HepG2 (cell line): ENCODE data around the gene SRCIN1. TPM values are rescaled to one million over a fixed set of nuclear protein-coding genes. Genes with fewer than 3 reads are reported as not detected.
A peak's percentile ranks its signal among the peaks of the same experiment; 100 is the strongest.

Experiments
- AHR ChIP-seq: IDR thresholded peaks from 2 replicates; pipeline ENCODE4 v1.6.1; 2018; ENCODE audit warnings: missing genetic modification reagents, missing compliant biosample characterization
- KDM2A ChIP-seq: sonication (generic); formaldehyde crosslinking; IDR thresholded peaks from 2 replicates; pipeline ENCODE4 v1.4.0; 2020; ENCODE audit warnings: low read depth, missing genetic modification reagents, borderline replicate concordance
- PAF1 ChIP-seq: IDR thresholded peaks from 2 replicates; pipeline ENCODE4 v1.6.1; 2016; ENCODE audit warnings: missing genetic modification reagents, missing compliant biosample characterization
- ZFP36 ChIP-seq: fragments of 150-350 bp; IDR thresholded peaks from 2 replicates; pipeline ENCODE4 v1.6.1; 2018; ENCODE audit warnings: borderline replicate concordance, low read length, low read depth; ENCODE audit not compliant: partially characterized antibody
- ZNF138 ChIP-seq: sonication (generic); formaldehyde crosslinking; IDR thresholded peaks from 2 replicates; pipeline ENCODE4 v1.5.0; 2020; ENCODE audit warnings: mild to moderate bottlenecking, low read depth, missing genetic modification reagents
- ZNF550 ChIP-seq: sonication (generic); formaldehyde crosslinking; IDR thresholded peaks from 2 replicates; pipeline ENCODE4 v1.4.0; 2020; ENCODE audit warnings: mild to moderate bottlenecking, missing genetic modification reagents, borderline replicate concordance
- ZNF552 ChIP-seq: sonication (generic); formaldehyde crosslinking; IDR thresholded peaks from 2 replicates; pipeline ENCODE4 v1.9.0; 2022; ENCODE audit warnings: missing genetic modification reagents, mild to moderate bottlenecking, borderline replicate concordance
- ZNF839 ChIP-seq: sonication (generic); formaldehyde crosslinking; IDR thresholded peaks from 2 replicates; pipeline ENCODE4 v1.4.0; 2020; ENCODE audit warnings: missing genetic modification reagents, mild to moderate bottlenecking, borderline replicate concordance
- ZNF891 ChIP-seq: sonication (generic); formaldehyde crosslinking; IDR thresholded peaks from 2 replicates; pipeline ENCODE4 v1.5.0; 2020; ENCODE audit warnings: mild to moderate bottlenecking, missing genetic modification reagents
- polyA plus RNA-seq, 8 experiments: library from polyadenylated mRNA; depleted of rRNA in 3 of 8; stranded (reverse) in 7 of 8; unstranded in 1 of 8; fragments of >200 nt; fragmentation: Illumina TruSeq in 4 of 8; extraction: Trizol in 4 of 8; gene quantifications; 2 replicates each; pipeline versions ENCODE4 v1.2.1 to v1.2.3, GENCODE V29; 2011 to 2016; ENCODE audit warnings: low read depth in 4 of 8, missing spikeins in 1 of 8, mixed read lengths in 1 of 8; ENCODE audit not compliant: insufficient read depth in 1 of 8
- total RNA-seq, 5 experiments: library from RNA; depleted of rRNA; stranded (reverse); fragments of >200 nt; fragmentation: Illumina TruSeq; extraction: Trizol; gene quantifications; 2 replicates each; pipeline ENCODE4 v1.2.3, GENCODE V29; 2016; ENCODE audit warnings: low read depth in 1 of 5
- TF ChIP-seq, protein P1 (sequence below): sonication (generic); formaldehyde crosslinking; IDR thresholded peaks from 2 replicates; pipeline ENCODE4 v1.4.0; 2020; ENCODE audit warnings: mild to moderate bottlenecking, missing genetic modification reagents, borderline replicate concordance
- TF ChIP-seq, protein P2 (sequence below): sonication (generic); formaldehyde crosslinking; IDR thresholded peaks from 2 replicates; pipeline ENCODE4 v1.5.0; 2020; ENCODE audit warnings: missing genetic modification reagents
- TF ChIP-seq, protein P3 (sequence below): sonication (generic); formaldehyde crosslinking; IDR thresholded peaks from 2 replicates; pipeline ENCODE4 v1.4.0; 2020; ENCODE audit warnings: mild to moderate bottlenecking, missing genetic modification reagents
- TF ChIP-seq, protein P4 (sequence below): sonication (generic); formaldehyde crosslinking; IDR thresholded peaks from 2 replicates; pipeline ENCODE4 v1.4.0; 2020; ENCODE audit warnings: mild to moderate bottlenecking, missing genetic modification reagents, borderline replicate concordance
- TF ChIP-seq, protein P5 (sequence below): sonication (generic); formaldehyde crosslinking; IDR thresholded peaks from 2 replicates; pipeline ENCODE4 v1.5.0; 2020; ENCODE audit warnings: missing genetic modification reagents, mild to moderate bottlenecking, borderline replicate concordance
- TF ChIP-seq, protein P6 (sequence below): sonication (generic); formaldehyde crosslinking; IDR thresholded peaks from 2 replicates; pipeline ENCODE4 v1.5.1; 2020; ENCODE audit warnings: mild to moderate bottlenecking, missing genetic modification reagents, moderate library complexity

The SRCIN1 gene
- total and polyA plus RNA-seq, 2 of the 13 experiments (the other 11 are each of a cell fraction or from before 2014, with no cell fraction given) = 1.2 to 9.6 TPM

DNA sequence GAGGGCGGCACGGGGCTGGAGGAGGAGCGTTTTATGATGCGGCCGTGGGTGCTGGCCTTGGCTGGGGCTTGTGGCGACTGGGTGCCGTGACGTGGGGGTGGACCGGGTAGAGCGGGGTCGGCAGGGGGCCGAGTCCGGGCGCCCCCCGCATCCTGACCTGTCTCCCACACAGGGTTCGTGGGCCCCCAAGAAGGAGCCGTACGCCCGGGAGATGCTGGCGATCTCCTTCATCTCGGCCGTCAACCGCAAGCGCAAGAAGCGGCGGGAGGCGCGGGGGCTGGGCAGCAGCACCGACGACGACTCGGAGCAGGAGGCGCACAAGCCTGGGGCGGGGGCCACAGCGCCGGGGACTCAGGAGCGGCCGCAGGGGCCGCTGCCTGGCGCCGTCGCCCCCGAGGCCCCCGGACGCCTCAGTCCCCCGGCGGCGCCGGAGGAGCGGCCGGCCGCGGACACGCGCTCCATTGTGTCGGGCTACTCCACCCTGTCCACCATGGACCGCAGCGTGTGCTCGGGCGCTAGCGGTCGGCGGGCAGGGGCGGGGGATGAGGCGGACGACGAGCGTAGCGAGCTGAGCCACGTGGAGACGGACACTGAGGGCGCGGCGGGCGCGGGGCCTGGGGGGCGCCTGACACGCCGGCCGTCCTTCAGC, 95.9 kb downstream of the SRCIN1 start (continued):
- TF ChIP-seq, protein P1, sequence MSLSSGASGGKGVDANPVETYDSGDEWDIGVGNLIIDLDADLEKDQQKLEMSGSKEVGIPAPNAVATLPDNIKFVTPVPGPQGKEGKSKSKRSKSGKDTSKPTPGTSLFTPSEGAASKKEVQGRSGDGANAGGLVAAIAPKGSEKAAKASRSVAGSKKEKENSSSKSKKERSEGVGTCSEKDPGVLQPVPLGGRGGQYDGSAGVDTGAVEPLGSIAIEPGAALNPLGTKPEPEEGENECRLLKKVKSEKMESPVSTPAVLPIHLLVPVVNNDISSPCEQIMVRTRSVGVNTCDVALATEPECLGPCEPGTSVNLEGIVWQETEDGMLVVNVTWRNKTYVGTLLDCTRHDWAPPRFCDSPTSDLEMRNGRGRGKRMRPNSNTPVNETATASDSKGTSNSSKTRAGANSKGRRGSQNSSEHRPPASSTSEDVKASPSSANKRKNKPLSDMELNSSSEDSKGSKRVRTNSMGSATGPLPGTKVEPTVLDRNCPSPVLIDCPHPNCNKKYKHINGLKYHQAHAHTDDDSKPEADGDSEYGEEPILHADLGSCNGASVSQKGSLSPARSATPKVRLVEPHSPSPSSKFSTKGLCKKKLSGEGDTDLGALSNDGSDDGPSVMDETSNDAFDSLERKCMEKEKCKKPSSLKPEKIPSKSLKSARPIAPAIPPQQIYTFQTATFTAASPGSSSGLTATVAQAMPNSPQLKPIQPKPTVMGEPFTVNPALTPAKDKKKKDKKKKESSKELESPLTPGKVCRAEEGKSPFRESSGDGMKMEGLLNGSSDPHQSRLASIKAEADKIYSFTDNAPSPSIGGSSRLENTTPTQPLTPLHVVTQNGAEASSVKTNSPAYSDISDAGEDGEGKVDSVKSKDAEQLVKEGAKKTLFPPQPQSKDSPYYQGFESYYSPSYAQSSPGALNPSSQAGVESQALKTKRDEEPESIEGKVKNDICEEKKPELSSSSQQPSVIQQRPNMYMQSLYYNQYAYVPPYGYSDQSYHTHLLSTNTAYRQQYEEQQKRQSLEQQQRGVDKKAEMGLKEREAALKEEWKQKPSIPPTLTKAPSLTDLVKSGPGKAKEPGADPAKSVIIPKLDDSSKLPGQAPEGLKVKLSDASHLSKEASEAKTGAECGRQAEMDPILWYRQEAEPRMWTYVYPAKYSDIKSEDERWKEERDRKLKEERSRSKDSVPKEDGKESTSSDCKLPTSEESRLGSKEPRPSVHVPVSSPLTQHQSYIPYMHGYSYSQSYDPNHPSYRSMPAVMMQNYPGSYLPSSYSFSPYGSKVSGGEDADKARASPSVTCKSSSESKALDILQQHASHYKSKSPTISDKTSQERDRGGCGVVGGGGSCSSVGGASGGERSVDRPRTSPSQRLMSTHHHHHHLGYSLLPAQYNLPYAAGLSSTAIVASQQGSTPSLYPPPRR (CRISPR knock-in tag) = no peak
- TF ChIP-seq AHR (CRISPR knock-in tag) = 0 out of 2 replicates have a peak, but pooled peaks have one; percentile 17
- TF ChIP-seq, protein P2, sequence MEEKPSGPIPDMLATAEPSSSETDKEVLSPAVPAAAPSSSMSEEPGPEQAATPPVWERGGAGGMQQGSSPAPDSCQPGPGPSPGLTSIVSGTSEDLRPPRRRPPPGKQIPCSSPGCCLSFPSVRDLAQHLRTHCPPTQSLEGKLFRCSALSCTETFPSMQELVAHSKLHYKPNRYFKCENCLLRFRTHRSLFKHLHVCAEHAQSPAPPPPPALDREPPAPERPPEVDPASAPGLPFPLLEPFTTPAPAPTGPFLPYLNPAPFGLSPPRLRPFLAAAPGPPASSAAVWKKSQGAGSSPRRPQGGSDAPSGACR = no peak
- TF ChIP-seq, protein P3, sequence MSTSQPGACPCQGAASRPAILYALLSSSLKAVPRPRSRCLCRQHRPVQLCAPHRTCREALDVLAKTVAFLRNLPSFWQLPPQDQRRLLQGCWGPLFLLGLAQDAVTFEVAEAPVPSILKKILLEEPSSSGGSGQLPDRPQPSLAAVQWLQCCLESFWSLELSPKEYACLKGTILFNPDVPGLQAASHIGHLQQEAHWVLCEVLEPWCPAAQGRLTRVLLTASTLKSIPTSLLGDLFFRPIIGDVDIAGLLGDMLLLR (CRISPR knock-in tag) = no peak
- no peak for TF ChIP-seq ZNF552
- no peak for TF ChIP-seq ZNF138
- no peak for TF ChIP-seq ZFP36
- TF ChIP-seq ZNF839 (CRISPR knock-in tag) = no peak
- TF ChIP-seq, protein P4, sequence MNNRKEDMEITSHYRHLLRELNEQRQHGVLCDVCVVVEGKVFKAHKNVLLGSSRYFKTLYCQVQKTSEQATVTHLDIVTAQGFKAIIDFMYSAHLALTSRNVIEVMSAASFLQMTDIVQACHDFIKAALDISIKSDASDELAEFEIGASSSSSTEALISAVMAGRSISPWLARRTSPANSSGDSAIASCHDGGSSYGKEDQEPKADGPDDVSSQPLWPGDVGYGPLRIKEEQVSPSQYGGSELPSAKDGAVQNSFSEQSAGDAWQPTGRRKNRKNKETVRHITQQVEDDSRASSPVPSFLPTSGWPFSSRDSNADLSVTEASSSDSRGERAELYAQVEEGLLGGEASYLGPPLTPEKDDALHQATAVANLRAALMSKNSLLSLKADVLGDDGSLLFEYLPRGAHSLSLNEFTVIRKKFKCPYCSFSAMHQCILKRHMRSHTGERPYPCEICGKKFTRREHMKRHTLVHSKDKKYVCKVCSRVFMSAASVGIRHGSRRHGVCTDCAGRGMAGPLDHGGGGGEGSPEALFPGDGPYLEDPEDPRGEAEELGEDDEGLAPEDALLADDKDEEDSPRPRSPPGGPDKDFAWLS (CRISPR knock-in tag) = no peak
- TF ChIP-seq ZNF891 (CRISPR knock-in tag) = peak; percentile 31; the same call in 1 of the 2 replicates
- TF ChIP-seq, protein P5, sequence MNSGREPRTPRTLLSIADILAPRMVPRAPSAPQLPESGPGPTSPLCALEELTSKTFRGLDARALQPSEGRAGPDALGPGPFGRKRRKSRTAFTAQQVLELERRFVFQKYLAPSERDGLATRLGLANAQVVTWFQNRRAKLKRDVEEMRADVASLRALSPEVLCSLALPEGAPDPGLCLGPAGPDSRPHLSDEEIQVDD (CRISPR knock-in tag) = no peak
- TF ChIP-seq, protein P6, sequence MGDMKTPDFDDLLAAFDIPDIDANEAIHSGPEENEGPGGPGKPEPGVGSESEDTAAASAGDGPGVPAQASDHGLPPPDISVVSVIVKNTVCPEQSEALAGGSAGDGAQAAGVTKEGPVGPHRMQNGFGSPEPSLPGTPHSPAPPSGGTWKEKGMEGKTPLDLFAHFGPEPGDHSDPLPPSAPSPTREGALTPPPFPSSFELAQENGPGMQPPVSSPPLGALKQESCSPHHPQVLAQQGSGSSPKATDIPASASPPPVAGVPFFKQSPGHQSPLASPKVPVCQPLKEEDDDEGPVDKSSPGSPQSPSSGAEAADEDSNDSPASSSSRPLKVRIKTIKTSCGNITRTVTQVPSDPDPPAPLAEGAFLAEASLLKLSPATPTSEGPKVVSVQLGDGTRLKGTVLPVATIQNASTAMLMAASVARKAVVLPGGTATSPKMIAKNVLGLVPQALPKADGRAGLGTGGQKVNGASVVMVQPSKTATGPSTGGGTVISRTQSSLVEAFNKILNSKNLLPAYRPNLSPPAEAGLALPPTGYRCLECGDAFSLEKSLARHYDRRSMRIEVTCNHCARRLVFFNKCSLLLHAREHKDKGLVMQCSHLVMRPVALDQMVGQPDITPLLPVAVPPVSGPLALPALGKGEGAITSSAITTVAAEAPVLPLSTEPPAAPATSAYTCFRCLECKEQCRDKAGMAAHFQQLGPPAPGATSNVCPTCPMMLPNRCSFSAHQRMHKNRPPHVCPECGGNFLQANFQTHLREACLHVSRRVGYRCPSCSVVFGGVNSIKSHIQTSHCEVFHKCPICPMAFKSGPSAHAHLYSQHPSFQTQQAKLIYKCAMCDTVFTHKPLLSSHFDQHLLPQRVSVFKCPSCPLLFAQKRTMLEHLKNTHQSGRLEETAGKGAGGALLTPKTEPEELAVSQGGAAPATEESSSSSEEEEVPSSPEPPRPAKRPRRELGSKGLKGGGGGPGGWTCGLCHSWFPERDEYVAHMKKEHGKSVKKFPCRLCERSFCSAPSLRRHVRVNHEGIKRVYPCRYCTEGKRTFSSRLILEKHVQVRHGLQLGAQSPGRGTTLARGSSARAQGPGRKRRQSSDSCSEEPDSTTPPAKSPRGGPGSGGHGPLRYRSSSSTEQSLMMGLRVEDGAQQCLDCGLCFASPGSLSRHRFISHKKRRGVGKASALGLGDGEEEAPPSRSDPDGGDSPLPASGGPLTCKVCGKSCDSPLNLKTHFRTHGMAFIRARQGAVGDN (CRISPR knock-in tag) = peak; percentile 69
- TF ChIP-seq PAF1 = no peak
- TF ChIP-seq KDM2A = peak; percentile 27; the same call in 1 of the 2 replicates
- TF ChIP-seq ZNF550 (CRISPR knock-in tag) = no peak
